PC-3 (cell line): ENCODE results near the gene OXNAD1. TPM values are rescaled to one million over a fixed set of nuclear protein-coding genes. Genes with fewer than 3 reads are reported as not detected.
A peak's percentile ranks its signal among the peaks of the same experiment; 100 is the strongest.

Experiments
- ATAC-seq: fragments of 200-7000 bp; cut with Tn5 transposase; 2 replicates; pipeline ENCODE4 v1.9.1; 2020; ENCODE audit warnings: mild to moderate bottlenecking, moderate library complexity
- BruUV-seq: library from RNA; stranded (reverse); fragments of 400-500 nt; replicated peaks from 2 replicates; lab custom pipeline; 2021; lab: Mats Ljungman, UMichigan
- CTCF ChIA-PET: fragments of 300-600 bp; sonication (Branson Sonifier 250); formaldehyde crosslinking; loops from one replicate; lab custom pipeline; 2022; ENCODE audit warnings: antibody characterized with exemption; lab: Charles Lee
- POLR2A ChIA-PET: fragments of 300-600 bp; sonication (Branson Sonifier 250); formaldehyde crosslinking; loops from one replicate; lab custom pipeline; 2022; ENCODE audit warnings: antibody characterized with exemption; ENCODE audit not compliant: unreplicated experiment; lab: Charles Lee
- DNase-seq: peaks from one replicate; pipeline ENCODE4 v3.0.0-alpha.2; 2015
- H2AFZ ChIP-seq: fragments of 300-600 bp; sonication (generic); 2 replicates; pipeline ENCODE4 v1.6.0; 2016; ENCODE audit warnings: antibody characterized with exemption, low read length
- H3F3A ChIP-seq: fragments of 300-600 bp; sonication (generic); one replicate; pipeline ENCODE4 v1.6.0; 2017; ENCODE audit warnings: antibody characterized with exemption, low read length, control low read depth, mild to moderate bottlenecking; ENCODE audit not compliant: unreplicated experiment
- H3K27ac ChIP-seq: fragments of 300-600 bp; sonication (generic); 2 replicates; pipeline ENCODE4 v1.5.1; 2016; ENCODE audit warnings: mild to moderate bottlenecking, low read length
- H3K27me3 ChIP-seq: fragments of 300-600 bp; sonication (generic); 2 replicates; pipeline ENCODE4 v1.6.1; 2016; ENCODE audit warnings: low read length, mixed read lengths
- H3K36me3 ChIP-seq: fragments of 300-600 bp; sonication (generic); 2 replicates; pipeline ENCODE4 v1.6.1; 2016; ENCODE audit warnings: low read depth, mixed run types, low read length, mixed read lengths
- H3K4me1 ChIP-seq: fragments of 300-600 bp; sonication (generic); 2 replicates; pipeline ENCODE4 v1.5.1; 2016; ENCODE audit warnings: low read length; ENCODE audit not compliant: insufficient read depth
- H3K4me2 ChIP-seq: fragments of 300-600 bp; sonication (generic); 2 replicates; pipeline ENCODE4 v1.6.0; 2016; ENCODE audit warnings: low read length
- H3K4me3 ChIP-seq: fragments of 300-600 bp; sonication (generic); 2 replicates; pipeline ENCODE4 v1.5.1; 2016; ENCODE audit warnings: mild to moderate bottlenecking, low read length, mixed read lengths
- H3K79me2 ChIP-seq: fragments of 300-600 bp; sonication (generic); 2 replicates; pipeline ENCODE4 v1.6.1; 2017; ENCODE audit warnings: low read length, mixed read lengths
- H3K9ac ChIP-seq: fragments of 300-600 bp; sonication (generic); 2 replicates; pipeline ENCODE4 v1.6.0; 2016; ENCODE audit warnings: mild to moderate bottlenecking, low read length
- H3K9me2 ChIP-seq: fragments of 300-600 bp; sonication (generic); replicated peaks from 2 replicates; pipeline ENCODE4 v1.6.1; 2016; ENCODE audit warnings: mixed run types, low read length, mixed read lengths
- H3K9me3 ChIP-seq: fragments of 300-600 bp; sonication (generic); 2 replicates; pipeline ENCODE4 v1.6.1; 2016; ENCODE audit warnings: low read length, mixed read lengths
- H4K20me1 ChIP-seq: fragments of 300-600 bp; sonication (generic); 2 replicates; pipeline ENCODE4 v1.6.1; 2016; ENCODE audit warnings: low read length, mixed read lengths
- CTCF ChIP-seq: fragments of 300-600 bp; sonication (generic); conservative IDR thresholded peaks from 2 replicates; pipeline ENCODE4 v1.5.1; 2017; ENCODE audit warnings: antibody characterized with exemption, low read depth, mild to moderate bottlenecking, low read length
- EZH2 ChIP-seq: fragments of 300-600 bp; sonication (generic); IDR thresholded peaks from one replicate; pipeline ENCODE4 v1.6.1; 2017; ENCODE audit warnings: antibody characterized with exemption, mild to moderate bottlenecking, low read length; ENCODE audit not compliant: unreplicated experiment
- EZH2phosphoT487 ChIP-seq: fragments of 300-600 bp; sonication (generic); IDR thresholded peaks from 2 replicates; pipeline ENCODE4 v1.6.1; 2018; ENCODE audit warnings: mild to moderate bottlenecking, antibody characterized with exemption, low read length, borderline replicate concordance
- intact Hi-C: fragments of 100-400 bp; cut with micrococcal nuclease; formaldehyde crosslinking; loops from 2 replicates; pipeline ENCODE4 v1.9.0; 2023
- total RNA-seq: library from RNA; depleted of rRNA; stranded (reverse); fragments of >200 nt; gene quantifications from 2 replicates; pipeline ENCODE4 v1.2.3, GENCODE V29; 2014

Gene OXNAD1
- total RNA-seq, 1 experiment from 2014 or later = 20.5 TPM

GRCh38 chr3:16337856-16338540 is 73.0 kb downstream of the OXNAD1 start:
- Histone ChIP-seq H3K9ac (no peak overlapping the region), H3K36me3 (0 out of 2 replicates have a peak, but pooled peaks cover 3% of the 10 kb centered on the region), H2AFZ (no peak overlapping the region), H3K79me2 (no peaks in the 10 kb centered on the region), H3K27me3 (no peaks in the 10 kb centered on the region), H4K20me1 (no peaks in the 10 kb centered on the region), H3K4me2 (no peak overlapping the region), H3K4me3 (no peak overlapping the region), H3K9me2 (no peaks in the 10 kb centered on the region), H3F3A (no peaks in the 10 kb centered on the region), H3K27ac (no peak overlapping the region), H3K4me1 (no peaks in the 10 kb centered on the region), H3K9me3 (no peaks in the 10 kb centered on the region)
- ChIA-PET CTCF (no interaction called here), POLR2A (no interaction called here)
- DNase-seq (no peak), ATAC-seq (no peak)
- BruUV-seq = no TSS peak
- no peak for TF ChIP-seq CTCF
- intact Hi-C loops = no loop called here

GRCh38 chr3:16338999-16339398 is 74.0 kb downstream of the OXNAD1 start:
- Histone ChIP-seq H4K20me1 (no peaks in the 10 kb centered on the region), H3K79me2 (no peaks in the 10 kb centered on the region), H3K36me3 (0 out of 2 replicates have a peak, but pooled peaks cover 3% of the 10 kb centered on the region), H3K4me3 (no peak overlapping the region), H3F3A (no peaks in the 10 kb centered on the region), H3K9me3 (no peaks in the 10 kb centered on the region), H2AFZ (no peak overlapping the region), H3K9me2 (no peaks in the 10 kb centered on the region), H3K27ac (no peak overlapping the region), H3K9ac (no peak overlapping the region), H3K4me2 (no peak overlapping the region), H3K27me3 (no peaks in the 10 kb centered on the region), H3K4me1 (no peaks in the 10 kb centered on the region)
- BruUV-seq = no TSS peak
- intact Hi-C loops = no loop called here
- no peak for TF ChIP-seq EZH2
- no peak for TF ChIP-seq EZH2phosphoT487
- TF ChIP-seq CTCF = no peak
- DNase-seq (peak; percentile 30), ATAC-seq (peak; percentile 27; the same call in 1 of the 2 replicates)
- ChIA-PET POLR2A (no interaction called here), CTCF (no interaction called here)

- POLR2A ChIA-PET = no interaction called here
- H4K20me1 ChIP-seq = no peaks in the 10 kb centered on the region
- no peak overlapping the region for H3K4me3 ChIP-seq
- H3K4me2 ChIP-seq = no peak overlapping the region
- DNase-seq = no peak
- H3K9me3 ChIP-seq = no peaks in the 10 kb centered on the region
- no TSS peak for BruUV-seq
- no peak for ATAC-seq
- no peaks in the 10 kb centered on the region for H3K4me1 ChIP-seq
- no peaks in the 10 kb centered on the region for H3K79me2 ChIP-seq
- H3K27ac ChIP-seq = no peak overlapping the region
- no peaks in the 10 kb centered on the region for H3F3A ChIP-seq
- TF ChIP-seq EZH2 (no peak), CTCF (no peak), EZH2phosphoT487 (no peak)
- H3K36me3 ChIP-seq = no peaks in the 10 kb centered on the region
- no peaks in the 10 kb centered on the region for H3K27me3 ChIP-seq
- H3K9me2 ChIP-seq = no peaks in the 10 kb centered on the region
- CTCF ChIA-PET = no interaction called here
- H3K9ac ChIP-seq = no peak overlapping the region
- H2AFZ ChIP-seq = no peak overlapping the region
- intact Hi-C loops = no loop called here
Measured at GRCh38 chr3:16343101-16343500, 78.1 kb downstream of the OXNAD1 start.
